ENCODE data around the gene MTHFD2.

Gene MTHFD2

GRCh38 chr2:74232426-74232825 lies 34.0 kb downstream of the MTHFD2 start:
- DNase-seq = no peak

- no peak for DNase-seq
Measured at GRCh38 chr2:74233648-74234047, 35.2 kb downstream of the MTHFD2 start.

- no peak for DNase-seq
Measured at GRCh38 chr2:74235041-74235440, 36.6 kb downstream of the MTHFD2 start.

DNA sequence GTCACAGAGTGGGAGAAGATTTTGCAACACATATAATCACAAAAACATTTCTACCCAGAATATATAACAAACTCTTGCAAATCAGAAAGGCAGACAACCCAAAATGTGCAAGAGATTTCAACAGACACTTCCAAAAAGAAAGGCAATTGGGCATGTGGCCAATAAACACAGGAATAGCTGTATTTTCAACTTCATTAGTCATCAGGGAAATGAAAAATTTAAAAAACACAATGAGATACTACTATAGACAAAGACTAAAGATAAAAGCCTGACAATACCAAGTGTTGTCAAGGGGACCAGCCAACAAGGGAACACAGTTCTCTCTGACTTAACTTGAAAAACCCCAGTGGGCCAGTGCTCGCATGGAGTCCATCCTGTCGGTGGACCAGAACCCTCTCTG lies 40.5 kb downstream of the MTHFD2 start:
- DNase-seq = no peak

GRCh38 chr2:74239346-74239745 lies 40.9 kb downstream of the MTHFD2 start:
- DNase-seq = no peak

DNA sequence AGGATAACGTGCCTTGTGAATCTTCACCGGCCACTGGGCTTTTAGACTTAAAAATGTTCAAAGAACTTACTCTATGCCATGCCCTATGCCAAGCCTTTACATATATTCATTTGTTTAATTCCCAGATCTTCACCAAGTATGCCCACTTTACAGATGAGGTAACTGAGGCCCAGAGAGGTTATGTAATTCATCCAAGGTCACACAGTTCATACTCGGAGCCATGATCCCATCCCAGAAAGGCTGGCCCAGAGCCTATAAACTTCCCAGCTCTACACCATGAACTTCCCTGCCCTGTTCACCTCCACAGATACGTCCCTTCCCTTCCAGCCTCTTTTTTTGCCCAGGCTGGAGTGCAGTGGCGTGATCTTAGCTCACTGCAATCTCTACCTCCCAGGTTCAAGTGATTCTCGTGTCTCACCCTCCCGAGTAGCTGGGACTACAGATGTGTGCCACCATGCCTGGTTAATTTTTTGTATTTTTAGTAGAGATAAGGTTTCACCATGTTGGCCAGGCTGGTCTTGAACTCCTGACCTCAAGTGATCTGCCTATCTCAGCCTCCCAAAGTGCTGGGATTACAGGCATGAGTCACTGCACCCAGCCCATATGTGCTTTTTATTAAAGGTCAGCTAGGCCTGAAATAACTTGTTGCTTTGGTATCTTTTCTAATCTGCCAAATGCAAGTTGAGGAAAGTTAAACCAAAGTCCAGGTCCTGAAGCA lies 44.1 kb downstream of the MTHFD2 start:
- DNase-seq = no peak

- no peak for DNase-seq
Measured at GRCh38 chr2:74244286-74244685, 45.9 kb downstream of the MTHFD2 start.

GRCh38 chr2:74246496-74247195 lies 48.2 kb downstream of the MTHFD2 start:
- no peak for DNase-seq

DNA sequence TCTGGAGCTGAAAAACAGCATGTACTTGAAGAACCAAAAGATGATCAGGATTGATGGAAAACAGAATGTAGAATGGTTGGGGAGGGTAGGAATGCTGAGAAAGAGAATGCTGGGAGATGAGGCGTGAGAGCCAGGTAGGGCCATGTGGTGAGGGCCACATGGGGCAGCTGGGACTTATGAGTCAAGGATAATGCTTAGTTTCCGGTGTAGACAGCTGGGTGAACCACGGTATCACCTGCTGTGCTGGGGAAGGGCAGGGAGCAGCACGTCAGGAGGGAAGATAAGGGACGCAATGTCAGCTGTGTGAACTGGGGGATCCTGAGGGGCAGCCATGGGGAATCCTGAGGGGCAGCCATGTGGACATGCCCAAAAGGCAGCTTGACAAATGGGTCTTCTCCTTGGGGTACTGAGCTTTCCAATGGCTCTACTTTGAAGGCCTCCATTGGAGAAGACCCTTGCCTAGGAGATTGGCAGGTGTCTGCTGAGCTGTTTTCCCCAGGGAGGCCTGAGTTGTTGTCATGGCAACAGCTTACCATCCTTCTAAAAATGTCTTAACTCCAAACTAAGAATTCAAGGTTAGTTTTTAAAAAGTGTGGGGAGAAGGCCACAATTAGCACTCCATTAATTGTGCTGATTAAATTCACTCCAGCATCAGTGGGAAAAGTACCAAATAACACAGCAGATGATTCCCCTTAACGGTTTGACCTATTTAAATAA lies 51.1 kb downstream of the MTHFD2 start:
- DNase-seq = no peak

DNA sequence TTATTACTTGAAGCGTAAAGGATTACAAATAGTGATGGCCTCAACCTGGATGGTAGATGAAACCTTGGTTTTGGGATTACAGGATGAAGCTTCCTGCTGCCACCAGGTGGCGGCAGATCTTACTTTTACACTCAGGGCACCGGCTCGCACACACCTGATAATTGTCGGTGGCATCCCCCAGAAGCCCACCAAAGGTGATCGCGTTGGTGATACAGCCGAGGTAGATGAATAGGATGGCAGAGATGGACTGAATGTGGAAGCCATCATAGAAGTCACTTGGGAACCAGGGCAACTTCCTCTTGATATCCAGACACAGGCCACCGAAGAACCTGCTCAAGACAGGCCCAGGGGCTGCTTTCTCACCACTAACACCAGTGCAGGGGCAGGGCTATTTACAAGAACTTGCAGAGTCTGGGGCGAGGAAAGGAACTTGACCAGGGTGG lies 51.8 kb downstream of the MTHFD2 start:
- no peak for DNase-seq

- DNase-seq = no peak
Measured at GRCh38 chr2:74252036-74252435, 53.6 kb downstream of the MTHFD2 start.

DNA sequence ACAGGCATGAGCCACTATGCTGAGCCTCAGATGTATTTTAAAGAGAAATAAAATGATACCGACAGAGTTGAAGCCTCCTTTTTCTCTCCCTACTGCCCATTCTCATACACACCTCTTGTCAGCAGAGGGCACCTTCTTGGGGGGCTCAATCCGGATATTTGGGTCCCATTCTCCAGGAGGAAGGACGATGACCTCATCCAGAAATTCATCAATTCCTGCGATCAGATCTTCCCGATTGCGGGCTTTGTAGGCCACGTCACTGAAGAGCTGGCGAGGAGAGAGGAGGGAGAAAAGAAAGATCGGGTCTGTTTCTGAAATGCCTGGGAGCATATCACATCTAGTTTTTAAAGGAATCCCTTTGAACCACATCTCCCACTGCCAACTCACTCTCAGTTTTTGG lies 54.4 kb downstream of the MTHFD2 start:
- no peak for DNase-seq

DNA sequence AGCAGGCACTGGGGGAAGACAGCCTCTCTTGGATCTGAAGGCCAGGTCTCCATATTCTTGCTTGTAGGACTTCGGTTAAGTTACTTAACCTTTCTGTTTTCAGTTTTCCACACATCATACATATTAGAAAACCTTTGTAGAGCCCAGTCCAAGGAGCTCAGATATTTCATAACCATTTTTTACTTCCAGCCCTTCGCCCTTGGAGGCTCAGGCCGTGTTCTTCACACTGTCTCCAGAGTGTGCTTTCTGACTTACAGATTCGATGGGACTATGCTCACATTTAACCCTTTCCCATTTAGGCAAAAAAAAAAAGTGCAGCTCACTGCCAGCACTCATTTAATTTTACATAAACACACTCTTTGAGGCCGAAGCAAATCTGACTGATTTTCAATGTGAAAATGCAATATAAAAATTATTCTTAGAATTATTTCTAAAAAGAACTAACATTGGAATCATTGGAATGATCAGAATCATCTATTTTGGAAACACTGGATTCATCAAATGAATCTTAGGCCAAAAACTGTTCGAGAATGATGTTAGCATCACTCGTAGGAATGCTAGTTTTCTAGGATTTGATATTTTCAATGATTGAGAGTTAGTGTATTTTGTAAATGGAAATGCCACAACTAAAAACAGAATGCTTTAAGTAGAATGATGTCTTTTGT lies 55.0 kb downstream of the MTHFD2 start:
- no peak for DNase-seq

DNA sequence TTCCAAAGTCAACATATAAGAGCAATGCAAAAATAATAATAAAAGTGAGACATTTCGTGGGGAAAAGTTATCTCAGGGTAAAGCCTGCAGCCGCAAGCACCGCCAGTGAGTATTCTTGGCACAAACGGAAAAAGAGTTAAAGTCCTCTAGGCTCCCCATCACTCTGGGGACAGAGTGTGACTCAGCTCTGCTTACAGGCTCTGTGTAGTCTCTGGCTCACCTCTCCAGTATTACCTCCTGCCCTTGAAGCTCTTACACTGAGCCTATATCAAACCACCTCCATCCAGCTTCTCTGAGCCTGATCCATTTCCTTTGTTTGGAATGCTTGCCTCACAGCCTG lies 55.5 kb downstream of the MTHFD2 start:
- no peak for DNase-seq

- no peak for DNase-seq
Measured at GRCh38 chr2:74255660-74256213, 57.3 kb downstream of the MTHFD2 start.

DNA sequence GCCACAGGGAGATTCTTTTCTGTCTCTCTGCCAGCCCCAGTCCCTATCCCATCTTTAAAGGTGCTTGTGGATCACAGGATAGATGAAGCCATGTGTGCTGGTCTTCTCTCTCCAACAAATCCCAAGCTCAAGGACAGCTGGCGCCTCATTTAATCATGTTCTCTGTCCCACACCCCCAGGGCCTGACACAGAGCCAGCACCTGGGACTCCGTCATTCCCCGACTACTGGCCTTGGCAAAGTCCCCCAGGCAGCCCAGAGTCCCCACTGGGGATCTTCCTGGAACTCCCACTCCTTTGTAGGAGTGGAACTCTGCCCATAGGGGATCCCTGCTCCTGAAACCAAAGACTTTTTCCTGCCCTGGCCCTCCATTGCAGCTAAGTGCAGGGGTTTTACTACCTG lies 60.8 kb downstream of the MTHFD2 start:
- no peak for DNase-seq

- DNase-seq = no peak
Measured at GRCh38 chr2:74259733-74260132, 61.3 kb downstream of the MTHFD2 start.

DNA sequence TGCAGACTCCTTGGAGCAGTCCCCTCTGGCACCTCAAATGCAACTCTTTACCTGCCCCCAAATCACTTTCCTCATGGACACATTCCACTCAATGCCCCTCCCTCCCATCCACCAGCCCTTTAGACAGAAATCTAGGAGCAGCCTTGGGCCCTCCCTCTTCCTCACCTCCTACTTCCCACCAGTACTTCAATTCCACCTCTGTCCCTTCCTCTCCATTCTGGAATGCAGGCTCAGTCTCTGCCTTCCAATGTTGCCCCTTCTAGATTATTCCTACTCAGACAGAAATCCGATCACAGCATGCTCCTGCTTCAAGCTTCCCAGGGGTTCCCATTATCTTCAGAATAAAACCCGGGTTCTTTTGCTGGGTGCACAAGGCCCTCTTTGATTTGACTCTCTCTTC lies 62.1 kb downstream of the MTHFD2 start:
- no peak for DNase-seq

DNA sequence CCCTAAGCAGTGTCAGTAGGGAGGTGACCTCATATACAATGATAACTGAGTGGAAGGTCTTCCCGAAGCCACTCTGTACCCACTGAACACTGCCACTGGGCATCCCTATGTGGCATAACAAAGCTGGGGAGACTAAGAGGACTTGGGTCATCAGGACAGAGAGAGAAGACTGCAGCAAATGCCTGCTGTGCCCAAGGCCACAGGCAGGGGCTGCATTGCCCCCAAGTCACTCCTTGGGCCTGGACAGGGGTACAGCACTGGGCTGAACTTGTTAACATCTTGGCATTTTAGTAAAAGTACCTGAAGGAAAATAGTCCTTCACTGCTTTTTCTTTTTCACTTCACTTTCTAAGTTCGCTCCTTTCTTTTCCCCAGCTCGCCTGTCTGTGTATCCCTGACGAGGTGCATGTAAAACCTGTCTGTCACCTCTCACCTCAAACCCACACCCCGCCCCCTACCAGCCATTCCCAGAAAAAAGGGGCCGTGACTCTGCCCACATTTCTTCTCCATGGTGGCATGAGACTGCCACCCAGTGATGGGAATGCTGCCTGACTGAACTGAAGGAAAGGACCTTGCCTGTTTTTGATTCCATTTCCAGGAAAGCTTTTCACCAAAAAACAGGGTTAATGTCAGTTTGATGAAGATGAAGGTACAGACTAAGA lies 62.9 kb downstream of the MTHFD2 start:
- peak; percentile 22 for DNase-seq

DNA sequence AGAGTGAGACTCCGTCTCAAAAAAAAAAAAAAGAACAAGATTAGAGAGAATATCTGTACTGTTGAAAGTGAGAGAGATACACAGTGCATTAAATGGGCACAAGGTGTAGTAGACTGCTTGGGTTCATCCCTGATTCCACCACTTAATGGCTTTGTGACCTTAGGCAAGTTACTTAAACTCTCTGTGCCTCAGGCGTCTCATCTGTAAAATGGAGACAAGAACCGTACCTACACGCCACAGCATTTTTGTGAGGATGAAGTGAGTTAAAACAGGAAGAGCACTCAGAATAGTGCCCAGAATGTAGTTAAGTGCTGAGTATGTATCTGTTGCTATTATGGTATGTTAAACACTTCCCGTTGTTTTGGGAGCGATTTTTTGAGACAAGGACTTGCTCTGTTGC lies 64.3 kb downstream of the MTHFD2 start:
- DNase-seq = no peak

DNA sequence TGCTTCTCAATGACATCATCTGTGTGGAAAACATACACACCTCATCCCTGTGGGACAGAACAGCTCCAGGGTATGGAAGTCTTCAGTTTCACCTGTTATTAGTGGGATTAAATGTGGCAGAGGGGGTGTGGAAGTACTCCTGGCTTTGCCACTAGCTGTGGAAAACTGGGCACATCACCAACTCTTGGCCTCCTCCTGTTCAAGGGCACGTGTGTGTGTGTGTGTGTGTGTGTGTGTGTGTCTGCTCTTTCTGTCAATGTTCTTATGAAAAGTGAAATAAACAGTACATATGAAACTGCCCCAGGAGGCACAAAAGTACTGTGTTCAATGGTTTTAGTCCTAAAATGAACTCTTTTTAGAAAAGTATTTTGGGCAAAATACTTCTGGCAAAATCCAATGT lies 65.9 kb downstream of the MTHFD2 start:
- DNase-seq = no peak

DNA sequence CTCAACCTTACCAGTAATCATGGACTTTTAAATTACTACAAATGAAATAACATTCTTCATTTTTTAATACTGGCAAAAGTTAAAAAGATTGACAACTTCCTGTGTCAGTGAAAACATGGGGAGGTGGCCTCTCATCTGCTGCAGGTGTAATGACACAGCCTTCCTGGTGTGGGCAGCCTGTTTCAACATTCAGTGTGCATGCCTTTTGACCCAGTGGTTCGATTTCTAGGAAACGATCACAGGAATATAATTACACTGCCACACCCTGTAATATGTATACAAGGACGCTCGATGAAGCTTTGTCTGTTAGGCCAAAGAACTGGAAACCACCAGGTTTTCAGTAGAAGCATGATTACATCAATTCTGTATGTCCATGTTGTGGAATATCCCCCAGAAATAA lies 68.7 kb downstream of the MTHFD2 start:
- DNase-seq = peak; percentile 83
